ENCODE measurements around the gene CAMK2G. TPM values are rescaled to one million over a fixed set of nuclear protein-coding genes. Genes with fewer than 3 reads are reported as not detected.

Gene CAMK2G
- total and polyA plus RNA-seq, 11 donors, result 8.0 to 18.6 (median 14.5) TPM

GRCh38 chr10:73867126-73867807 is 7.1 kb downstream of the CAMK2G start:
- WGBS, 4 donors, result 39 to 41% (median 40%) methylated on average over 10 of the region's 10 CpGs
- ATAC-seq, result peak; percentile 40 to 57 (median 42)
- Histone ChIP-seq H3K27ac (peak overlapping the region in 10 of 12 donors; percentile 17 to 92 (median 44)), H3K27me3 (no peaks in the 10 kb centered on the region), H3K4me1 (peaks cover 3 to 67% (median 30%) of the 10 kb centered on the region in 12 donors), H3K9me3 (no peaks in the 10 kb centered on the region), H3K4me3 (no peak overlapping the region), H3K36me3 (peaks cover 0 to 49% (median 8%) of the 10 kb centered on the region in 9 donors)
- intact Hi-C loops (cut with DNase I), result no loop called here
- DNase-seq, result peak in 2 of 5 donors; percentile 20 to 36
- no peak for TF ChIP-seq CTCF (IDR thresholded peaks at IDR 0.05)
- TF ChIP-seq POLR2A (IDR thresholded peaks at IDR 0.05), result no peak

GRCh38 chr10:73866621-73867020 is 7.7 kb downstream of the CAMK2G start:
- H3K4me3 ChIP-seq, result peak overlapping the region in 1 of 12 donors; percentile 40
- peak overlapping the region in 9 of 12 donors; percentile 14 to 92 (median 54) for H3K27ac ChIP-seq
- no peak for ATAC-seq
- no peaks in the 10 kb centered on the region for H3K9me3 ChIP-seq
- H3K27me3 ChIP-seq, result no peaks in the 10 kb centered on the region
- no peak for TF ChIP-seq POLR2A (IDR thresholded peaks at IDR 0.05)
- no peak for TF ChIP-seq CTCF (IDR thresholded peaks at IDR 0.05)
- intact Hi-C loops (cut with DNase I), result no loop called here
- no peak for DNase-seq
- 88 to 93% (median 90%) methylated on average over 7 of the region's 7 CpGs for WGBS, 4 donors
- peaks cover 3 to 68% (median 30%) of the 10 kb centered on the region in 12 donors for H3K4me1 ChIP-seq
- H3K36me3 ChIP-seq, result peaks cover 0 to 47% (median 5%) of the 10 kb centered on the region in 9 donors

- Histone ChIP-seq H3K4me3 (peak overlapping the region in 1 of 12 donors; percentile 40), H3K9me3 (no peaks in the 10 kb centered on the region), H3K27me3 (no peaks in the 10 kb centered on the region), H3K27ac (peak overlapping the region; percentile 19 to 92 (median 53)), H3K36me3 (peaks cover 0 to 43% (median 7%) of the 10 kb centered on the region in 9 donors), H3K4me1 (peaks cover 3 to 69% (median 30%) of the 10 kb centered on the region in 12 donors)
- ATAC-seq (peak; percentile 36 to 78 (median 57)), DNase-seq (peak; percentile 58 to 79 (median 63))
- 57 to 65% (median 64%) methylated on average over 8 to 11 of the region's 11 CpGs for WGBS, 4 donors
- no peak for TF ChIP-seq CTCF (IDR thresholded peaks at IDR 0.05)
- no peak for TF ChIP-seq POLR2A (IDR thresholded peaks at IDR 0.05)
- intact Hi-C loops (cut with DNase I), result no loop called here
These were observed 8.6 kb downstream of the CAMK2G start for GRCh38 chr10:73865459-73866442.

GRCh38 chr10:73865107-73865458 is 9.3 kb downstream of the CAMK2G start:
- H3K9me3 ChIP-seq, result no peaks in the 10 kb centered on the region
- H3K27me3 ChIP-seq, result no peaks in the 10 kb centered on the region
- peaks cover 3 to 69% (median 30%) of the 10 kb centered on the region in 12 donors for H3K4me1 ChIP-seq
- ATAC-seq (no peak), DNase-seq (no peak)
- 75 to 77% (median 75%) methylated on average over 7 to 8 of the region's 8 CpGs for WGBS, 4 donors
- H3K4me3 ChIP-seq, result peak overlapping the region in 1 of 12 donors; percentile 40
- peaks cover 0 to 43% (median 10%) of the 10 kb centered on the region in 9 donors for H3K36me3 ChIP-seq
- TF ChIP-seq CTCF (IDR thresholded peaks at IDR 0.05), result no peak
- TF ChIP-seq POLR2A (IDR thresholded peaks at IDR 0.05), result no peak
- intact Hi-C loops (cut with DNase I), result no loop called here
- H3K27ac ChIP-seq, result peak overlapping the region in 9 of 12 donors; percentile 31 to 92 (median 57)

Data from heart left ventricle (tissue), 16 donors.